ENCODE results near the gene CSTF1.
"Not testable (repeated sequence)": the region's sequence is repeated elsewhere in the genome, so short reads cannot be mapped to it uniquely, and the experiment has no call there.

Gene CSTF1

GRCh38 chr20:56409521-56409920, 17.1 kb downstream of the CSTF1 start:
- DNase-seq (ENCODE audit: low spot score), result no peak

- no peak for DNase-seq (ENCODE audit: low spot score)
These were observed 17.5 kb downstream of the CSTF1 start for GRCh38 chr20:56409956-56410355.

- DNase-seq (ENCODE audit: low spot score), result not testable (repeated sequence)
These were observed 18.8 kb downstream of the CSTF1 start for GRCh38 chr20:56411287-56411686.

- DNase-seq (ENCODE audit: low spot score), result no peak
These were observed 19.5 kb downstream of the CSTF1 start, which contains the start of gene CASS4 for GRCh38 chr20:56411759-56412472. TSS of gene CASS4 (plus strand) at chr20:56412260. CDS start at chr20:56412459, 199 bp downstream.

- DNase-seq (ENCODE audit: low spot score), result no peak
These were observed 20.0 kb downstream of the CSTF1 start for GRCh38 chr20:56412473-56412790.

GRCh38 chr20:56412949-56413348, 20.5 kb downstream of the CSTF1 start:
- DNase-seq (ENCODE audit: low spot score), result no peak

GRCh38 chr20:56414842-56415765, 22.7 kb downstream of the CSTF1 start:
- DNase-seq (ENCODE audit: low spot score), result no peak

GRCh38 chr20:56417402-56417801, 25.0 kb downstream of the CSTF1 start:
- no peak for DNase-seq (ENCODE audit: low spot score)

- DNase-seq (ENCODE audit: low spot score), result no peak
These were observed 25.5 kb downstream of the CSTF1 start for GRCh38 chr20:56417911-56418310.

GRCh38 chr20:56418385-56418861, 26.0 kb downstream of the CSTF1 start:
- DNase-seq (ENCODE audit: low spot score), result no peak

GRCh38 chr20:56420028-56420427, 27.6 kb downstream of the CSTF1 start:
- no peak for DNase-seq (ENCODE audit: low spot score)

- DNase-seq (ENCODE audit: low spot score), result no peak
These were observed 28.7 kb downstream of the CSTF1 start for GRCh38 chr20:56420940-56421688.

GRCh38 chr20:56422076-56422823, 29.8 kb downstream of the CSTF1 start:
- peak; percentile 94 for DNase-seq (ENCODE audit: low spot score)

- DNase-seq (ENCODE audit: low spot score), result peak; percentile 48
These were observed 30.4 kb downstream of the CSTF1 start for GRCh38 chr20:56422824-56423189.

- DNase-seq (ENCODE audit: low spot score), result no peak
These were observed 30.8 kb downstream of the CSTF1 start for GRCh38 chr20:56423211-56423610.

- DNase-seq (ENCODE audit: low spot score), result no peak
These were observed 31.4 kb downstream of the CSTF1 start for GRCh38 chr20:56423886-56424285.

GRCh38 chr20:56424931-56425330, 32.5 kb downstream of the CSTF1 start:
- DNase-seq (ENCODE audit: low spot score), result no peak

- DNase-seq (ENCODE audit: low spot score), result no peak
These were observed 33.6 kb downstream of the CSTF1 start for GRCh38 chr20:56426026-56426425.

- no peak for DNase-seq (ENCODE audit: low spot score)
These were observed 34.5 kb downstream of the CSTF1 start for GRCh38 chr20:56426926-56427325.

- DNase-seq (ENCODE audit: low spot score), result no peak
These were observed 35.4 kb downstream of the CSTF1 start for GRCh38 chr20:56427797-56428196.

GRCh38 chr20:56428410-56428809, 36.0 kb downstream of the CSTF1 start:
- DNase-seq (ENCODE audit: low spot score), result no peak

GRCh38 chr20:56428881-56429280, 36.4 kb downstream of the CSTF1 start:
- no peak for DNase-seq (ENCODE audit: low spot score)

Measured in COLO829 (cell line).